ENCODE results near the gene NDUFS6.

NDUFS6 gene

DNA sequence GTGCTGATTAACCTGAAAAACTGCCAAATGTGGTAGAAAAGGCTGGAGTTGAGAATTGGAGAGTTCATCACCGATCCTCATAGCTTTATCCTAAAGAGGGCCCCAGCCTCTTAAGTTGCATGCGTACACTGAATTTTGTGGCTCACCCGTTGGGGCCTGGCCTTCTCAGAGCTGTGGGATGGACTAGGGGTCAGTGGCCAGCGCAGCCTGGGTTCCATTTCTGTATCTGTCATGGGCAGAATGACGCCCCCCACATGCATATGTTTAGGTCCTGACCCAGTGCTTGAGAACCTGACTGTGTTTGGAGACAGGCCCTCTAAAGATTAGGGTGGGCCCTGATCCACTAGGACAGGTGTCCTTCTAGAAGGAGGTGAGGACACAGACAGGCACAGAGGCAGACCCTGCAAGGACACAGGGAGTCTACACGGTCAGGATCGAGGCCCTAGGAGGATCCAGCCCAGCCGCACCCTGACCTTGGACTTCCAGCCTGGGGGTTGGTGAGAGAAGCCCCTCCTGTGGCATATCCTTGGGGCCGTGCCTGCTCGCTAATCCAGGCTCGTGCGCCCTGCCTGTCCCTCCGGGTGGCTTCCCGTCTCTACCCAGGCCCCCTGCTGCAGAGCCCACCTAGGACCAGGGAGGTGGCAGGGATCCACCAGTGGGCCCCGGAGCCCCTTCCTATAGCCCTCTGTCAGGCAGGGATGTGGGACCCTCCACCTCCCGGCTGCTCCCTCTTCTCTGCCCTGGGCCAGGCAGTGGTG, 32.2 kb downstream of the NDUFS6 start:
- TF ChIP-seq FOXM1 (IDR thresholded peaks at IDR 0.05; ENCODE audit: borderline replicate concordance, low read depth) (no peak), REST (IDR thresholded peaks at IDR 0.05; ENCODE audit: low read depth) (no peak), MAX (IDR thresholded peaks at IDR 0.05) (no peak), CREB1 (IDR thresholded peaks at IDR 0.05; ENCODE audit: low read depth) (no peak), ZBTB7A (IDR thresholded peaks at IDR 0.05; ENCODE audit: low read depth) (no peak), RAD21 (IDR thresholded peaks at IDR 0.05; ENCODE audit: low read depth) (no peak)

DNA sequence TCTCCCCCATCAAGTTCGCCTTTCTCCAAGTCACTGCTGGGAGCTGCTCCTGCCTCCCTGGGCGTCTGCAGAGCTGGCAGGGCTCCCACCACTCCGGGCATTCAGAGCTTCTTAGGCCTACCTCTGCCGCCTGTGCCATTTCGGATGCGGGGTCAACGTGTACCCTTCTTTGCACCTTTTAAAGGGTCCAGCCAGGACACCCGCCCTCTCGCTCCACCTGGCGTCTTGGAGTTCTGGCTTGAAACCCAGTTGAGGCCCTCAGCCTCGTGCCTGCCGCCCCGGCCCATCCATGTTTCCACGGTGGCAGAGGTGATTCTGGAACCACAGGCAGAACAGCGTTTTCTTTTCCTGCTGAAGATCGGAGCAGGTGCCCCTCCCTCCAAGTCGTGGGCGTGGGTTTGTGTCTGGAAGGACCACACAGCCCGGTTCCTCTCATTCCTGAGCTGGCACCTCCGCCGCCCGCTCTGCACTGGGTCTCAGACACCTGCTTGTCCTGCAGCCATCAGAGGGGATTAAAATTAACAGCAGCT, 32.9 kb downstream of the NDUFS6 start:
- TF ChIP-seq EGR1 (IDR thresholded peaks at IDR 0.05) (no peak), TCF12 (IDR thresholded peaks at IDR 0.05; ENCODE audit: low read depth) (no peak), YY1 (IDR thresholded peaks at IDR 0.05; ENCODE audit: low read depth) (no peak), USF1 (IDR thresholded peaks at IDR 0.05) (no peak), TEAD4 (IDR thresholded peaks at IDR 0.05) (no peak), ZBTB7A (IDR thresholded peaks at IDR 0.05; ENCODE audit: low read depth) (no peak), RAD21 (IDR thresholded peaks at IDR 0.05; ENCODE audit: low read depth) (no peak), FOXM1 (IDR thresholded peaks at IDR 0.05; ENCODE audit: borderline replicate concordance, low read depth) (no peak), MAX (IDR thresholded peaks at IDR 0.05) (no peak), TAF1 (IDR thresholded peaks at IDR 0.05; ENCODE audit: low read depth) (no peak)

GRCh38 chr5:1834721-1835429, 33.7 kb downstream of the NDUFS6 start:
- no peak for TF ChIP-seq CEBPB (IDR thresholded peaks at IDR 0.05)
- no peak for TF ChIP-seq YY1 (IDR thresholded peaks at IDR 0.05; ENCODE audit: low read depth)
- TF ChIP-seq FOXM1 (IDR thresholded peaks at IDR 0.05; ENCODE audit: borderline replicate concordance, low read depth): no peak
- TF ChIP-seq ZBTB7A (IDR thresholded peaks at IDR 0.05; ENCODE audit: low read depth): no peak
- no peak for TF ChIP-seq USF1 (IDR thresholded peaks at IDR 0.05)
- no peak for TF ChIP-seq CREB1 (IDR thresholded peaks at IDR 0.05; ENCODE audit: low read depth)
- no peak for TF ChIP-seq REST (IDR thresholded peaks at IDR 0.05; ENCODE audit: low read depth)
- TF ChIP-seq TEAD4 (IDR thresholded peaks at IDR 0.05): no peak
- no peak for TF ChIP-seq TCF12 (IDR thresholded peaks at IDR 0.05; ENCODE audit: low read depth)
- TF ChIP-seq MAX (IDR thresholded peaks at IDR 0.05): no peak
- no peak for TF ChIP-seq EP300 (IDR thresholded peaks at IDR 0.05; ENCODE audit: borderline replicate concordance)
- no peak for TF ChIP-seq TAF1 (IDR thresholded peaks at IDR 0.05; ENCODE audit: low read depth)
- TF ChIP-seq NFIC (IDR thresholded peaks at IDR 0.05): no peak
- no peak for TF ChIP-seq EGR1 (IDR thresholded peaks at IDR 0.05)
- no peak for TF ChIP-seq RAD21 (IDR thresholded peaks at IDR 0.05; ENCODE audit: low read depth)

GRCh38 chr5:1835431-1835830, 34.2 kb downstream of the NDUFS6 start:
- no peak for TF ChIP-seq YY1 (IDR thresholded peaks at IDR 0.05; ENCODE audit: low read depth)
- TF ChIP-seq CEBPB (IDR thresholded peaks at IDR 0.05): no peak
- TF ChIP-seq NFIC (IDR thresholded peaks at IDR 0.05): no peak
- TF ChIP-seq RAD21 (IDR thresholded peaks at IDR 0.05; ENCODE audit: low read depth): no peak
- TF ChIP-seq TCF12 (IDR thresholded peaks at IDR 0.05; ENCODE audit: low read depth): no peak
- TF ChIP-seq TEAD4 (IDR thresholded peaks at IDR 0.05): no peak
- no peak for TF ChIP-seq ZBTB7A (IDR thresholded peaks at IDR 0.05; ENCODE audit: low read depth)
- TF ChIP-seq EP300 (IDR thresholded peaks at IDR 0.05; ENCODE audit: borderline replicate concordance): no peak
- no peak for TF ChIP-seq USF1 (IDR thresholded peaks at IDR 0.05)
- no peak for TF ChIP-seq MAX (IDR thresholded peaks at IDR 0.05)
- no peak for TF ChIP-seq REST (IDR thresholded peaks at IDR 0.05; ENCODE audit: low read depth)
- TF ChIP-seq FOXM1 (IDR thresholded peaks at IDR 0.05; ENCODE audit: borderline replicate concordance, low read depth): no peak
- TF ChIP-seq CREB1 (IDR thresholded peaks at IDR 0.05; ENCODE audit: low read depth): no peak
- no peak for TF ChIP-seq TAF1 (IDR thresholded peaks at IDR 0.05; ENCODE audit: low read depth)
- TF ChIP-seq EGR1 (IDR thresholded peaks at IDR 0.05): no peak

Data from Ishikawa (cell line).